Endodermal cell (in vitro differentiated cells): ENCODE measurements around the gene SUGP2. TPM values are rescaled to one million over a fixed set of nuclear protein-coding genes. Genes with fewer than 3 reads are reported as not detected.

Experiments used
- DNase-seq: peaks from one replicate; pipeline ENCODE4 v3.0.0-alpha.2; 2017
- H3K27ac ChIP-seq: 2 replicates; pipeline ENCODE4 v1.5.1; 2013; ENCODE audit warnings: mild to moderate bottlenecking, low read depth, low read length, moderate library complexity
- H3K27me3 ChIP-seq: 2 replicates; pipeline ENCODE4 v1.6.1; 2013; ENCODE audit warnings: mild to moderate bottlenecking, low read length, moderate library complexity; ENCODE audit not compliant: insufficient read depth, control insufficient read depth, poor library complexity, severe bottlenecking
- H3K36me3 ChIP-seq: 2 replicates; pipeline ENCODE4 v1.7.0; 2013; ENCODE audit warnings: mild to moderate bottlenecking, low read length, moderate library complexity; ENCODE audit not compliant: control insufficient read depth, insufficient read depth
- H3K4me1 ChIP-seq: one replicate; pipeline ENCODE4 v1.7.0; 2013; ENCODE audit warnings: low read length; ENCODE audit not compliant: control insufficient read depth, insufficient read depth
- H3K4me3 ChIP-seq: 2 replicates; pipeline ENCODE4 v1.5.1; 2013; ENCODE audit warnings: mild to moderate bottlenecking, low read length, moderate library complexity
- H3K9ac ChIP-seq: 2 replicates; pipeline ENCODE4 v1.6.1; 2013; ENCODE audit warnings: mild to moderate bottlenecking, low read length, moderate library complexity; ENCODE audit not compliant: poor library complexity, severe bottlenecking; ENCODE audit errors: extremely low read depth
- H3K9me3 ChIP-seq: 2 replicates; pipeline ENCODE4 v1.6.1; 2013; ENCODE audit warnings: mild to moderate bottlenecking, low read length, moderate library complexity; ENCODE audit not compliant: control insufficient read depth
- H3K27ac Mint-ChIP-seq: 2 replicates; pipeline ENCODE4 v1.8.0; 2020; ENCODE audit warnings: mixed read lengths
- H3K27me3 Mint-ChIP-seq: 2 replicates; pipeline ENCODE4 v1.8.0; 2021; ENCODE audit warnings: mild to moderate bottlenecking, mixed read lengths; ENCODE audit not compliant: insufficient read depth
- H3K36me3 Mint-ChIP-seq: 2 replicates; pipeline ENCODE4 v1.8.0; 2020; ENCODE audit warnings: low read depth, mixed read lengths
- H3K4me1 Mint-ChIP-seq: 2 replicates; pipeline ENCODE4 v1.8.0; 2020; ENCODE audit warnings: mixed read lengths
- H3K4me3 Mint-ChIP-seq: 2 replicates; pipeline ENCODE4 v1.8.0; 2020; ENCODE audit warnings: mild to moderate bottlenecking, moderate library complexity, mixed read lengths
- H3K9me3 Mint-ChIP-seq: 2 replicates; pipeline ENCODE4 v1.8.0; 2020; ENCODE audit warnings: mild to moderate bottlenecking, mixed read lengths
- WGBS, 2 experiments: methylation state at CpG; one replicate each; pipeline versions ENCODE4 v1.1.5 to v1.1.7; 2013; ENCODE audit warnings: missing lambda C conversion rate in 2 of 2, mixed read lengths in 1 of 2; ENCODE audit not compliant: insufficient coverage in 1 of 2, insufficient read length in 1 of 2; 5-methylcytosine and 5-hydroxymethylcytosine counted together
- total RNA-seq, 2 donors: library from RNA; stranded (reverse); fragmentation: NEBNext Ultra II Directional in 1 of 2; extraction: Animal tissue kit (Norgen Biotek cat#: 25700) in 1 of 2; gene quantifications; 2 replicates in 1 of 2; 3 replicates in 1 of 2; pipeline ENCODE4 v1.2.1, GENCODE V29; 2021
- TF ChIP-seq, protein P1 (sequence below): fragments of 200-600 bp; sonication (generic); conservative IDR thresholded peaks from 2 replicates; pipeline ENCODE4 v1.5.0; 2021; ENCODE audit warnings: antibody characterized with exemption, mild to moderate bottlenecking

Gene SUGP2
- total RNA-seq, 2 donors from 2014 or later: 121 to 157 TPM

DNA sequence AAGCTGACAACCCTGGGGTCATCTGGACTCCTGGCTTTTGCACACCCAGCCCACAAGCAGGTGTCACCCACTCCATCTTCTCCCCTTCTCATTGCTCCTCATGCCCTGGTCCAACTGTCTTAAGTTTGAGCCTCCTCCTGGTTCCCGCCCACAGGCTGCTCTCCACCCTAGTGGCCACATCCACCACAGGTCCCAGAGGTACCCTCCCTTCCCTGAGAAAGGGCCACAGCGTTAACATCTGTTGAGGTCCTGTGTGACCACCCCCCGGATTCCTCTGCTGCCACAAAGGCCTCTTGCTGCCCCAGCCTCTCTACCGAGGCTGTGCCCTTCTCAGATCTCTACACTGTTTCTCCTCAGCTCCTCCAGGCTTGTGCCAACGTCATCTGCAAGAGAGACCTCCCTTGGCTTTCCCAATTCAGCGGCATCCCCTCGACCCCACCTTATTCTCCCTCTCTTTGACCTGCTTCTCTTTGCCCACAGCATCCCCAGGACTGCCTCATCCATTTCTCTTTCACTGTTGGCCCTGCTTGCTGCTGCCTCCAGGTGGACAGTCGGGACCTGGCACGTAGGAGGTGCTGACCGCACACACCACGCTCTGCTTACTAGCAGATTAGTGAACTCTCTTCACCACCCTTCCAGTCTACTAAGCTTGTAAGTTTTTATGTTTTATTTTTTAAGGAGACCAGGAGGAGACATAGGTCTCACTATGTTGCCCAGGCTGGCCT lies 33.3 kb downstream of the SUGP2 start:
- peak; percentile 64 for DNase-seq
- H3K36me3 ChIP-seq: peaks cover 67% of the 10 kb centered on the region
- peak overlapping the region; percentile 36 for H3K27ac Mint-ChIP-seq

DNA sequence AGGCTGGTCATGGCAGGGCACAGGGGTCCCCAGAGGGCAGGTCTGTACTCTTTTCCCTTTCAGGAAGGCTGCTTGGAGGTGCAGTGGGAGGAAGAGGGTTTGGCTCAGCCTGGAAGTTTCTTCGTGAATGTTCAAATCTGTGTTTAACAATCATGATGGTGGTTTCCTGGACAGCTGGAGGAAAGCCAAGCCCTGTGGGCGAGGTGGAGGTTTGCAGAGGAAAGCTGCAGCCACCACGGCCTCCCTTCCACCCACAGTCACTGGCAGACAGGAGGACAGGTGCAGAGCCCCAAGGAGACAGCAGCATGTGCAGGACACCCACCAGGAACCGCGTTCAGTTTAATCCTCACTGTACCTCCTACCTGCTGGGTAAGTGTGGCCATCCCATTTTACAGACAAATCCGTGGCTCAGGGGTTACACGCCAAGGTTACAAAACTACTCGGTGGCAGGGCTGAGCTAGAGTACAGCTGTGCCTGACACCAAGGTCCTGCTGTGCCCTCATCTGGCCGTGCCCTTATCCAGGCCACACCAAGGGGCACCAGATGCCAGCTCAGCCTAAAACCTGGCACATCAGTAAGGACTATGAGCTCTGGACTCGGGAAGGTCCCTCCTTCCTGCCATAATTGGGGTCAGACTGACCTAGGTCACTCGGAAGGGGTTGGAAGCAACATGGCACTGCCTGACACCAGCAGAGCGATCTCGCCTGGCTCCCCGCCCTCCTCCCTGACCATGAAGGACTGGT lies 34.1 kb downstream of the SUGP2 start:
- TF ChIP-seq, protein P1, sequence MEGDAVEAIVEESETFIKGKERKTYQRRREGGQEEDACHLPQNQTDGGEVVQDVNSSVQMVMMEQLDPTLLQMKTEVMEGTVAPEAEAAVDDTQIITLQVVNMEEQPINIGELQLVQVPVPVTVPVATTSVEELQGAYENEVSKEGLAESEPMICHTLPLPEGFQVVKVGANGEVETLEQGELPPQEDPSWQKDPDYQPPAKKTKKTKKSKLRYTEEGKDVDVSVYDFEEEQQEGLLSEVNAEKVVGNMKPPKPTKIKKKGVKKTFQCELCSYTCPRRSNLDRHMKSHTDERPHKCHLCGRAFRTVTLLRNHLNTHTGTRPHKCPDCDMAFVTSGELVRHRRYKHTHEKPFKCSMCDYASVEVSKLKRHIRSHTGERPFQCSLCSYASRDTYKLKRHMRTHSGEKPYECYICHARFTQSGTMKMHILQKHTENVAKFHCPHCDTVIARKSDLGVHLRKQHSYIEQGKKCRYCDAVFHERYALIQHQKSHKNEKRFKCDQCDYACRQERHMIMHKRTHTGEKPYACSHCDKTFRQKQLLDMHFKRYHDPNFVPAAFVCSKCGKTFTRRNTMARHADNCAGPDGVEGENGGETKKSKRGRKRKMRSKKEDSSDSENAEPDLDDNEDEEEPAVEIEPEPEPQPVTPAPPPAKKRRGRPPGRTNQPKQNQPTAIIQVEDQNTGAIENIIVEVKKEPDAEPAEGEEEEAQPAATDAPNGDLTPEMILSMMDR: no peak
- H3K27me3 Mint-ChIP-seq: no peaks in the 10 kb centered on the region
- 93 to 95% methylated on average over 13 to 14 of the region's 14 CpGs for WGBS, 2 experiments
- H3K4me1 Mint-ChIP-seq: peaks cover 2% of the 10 kb centered on the region
- no peaks in the 10 kb centered on the region for H3K4me1 ChIP-seq
- no peak overlapping the region for H3K4me3 Mint-ChIP-seq
- H3K27me3 ChIP-seq: no peaks in the 10 kb centered on the region
- H3K9me3 Mint-ChIP-seq: no peaks in the 10 kb centered on the region
- peak overlapping the region; percentile 12 for H3K27ac Mint-ChIP-seq
- H3K27ac ChIP-seq: no peak overlapping the region
- H3K9ac ChIP-seq: no peak overlapping the region
- no peak overlapping the region for H3K4me3 ChIP-seq
- H3K36me3 Mint-ChIP-seq: peaks cover 62% of the 10 kb centered on the region
- H3K9me3 ChIP-seq: no peaks in the 10 kb centered on the region
- peaks cover 68% of the 10 kb centered on the region for H3K36me3 ChIP-seq
- DNase-seq: no peak

More for the DNA sequence above, 33.3 kb downstream of the SUGP2 start:
- no peak overlapping the region for H3K4me3 ChIP-seq
- no peak overlapping the region for H3K27ac ChIP-seq
- no peak overlapping the region for H3K9ac ChIP-seq
- H3K9me3 Mint-ChIP-seq: no peaks in the 10 kb centered on the region
- H3K9me3 ChIP-seq: no peaks in the 10 kb centered on the region
- no peaks in the 10 kb centered on the region for H3K27me3 ChIP-seq
- peaks cover 66% of the 10 kb centered on the region for H3K36me3 Mint-ChIP-seq
- TF ChIP-seq, protein P1: peak; percentile 63
- no peaks in the 10 kb centered on the region for H3K4me1 ChIP-seq
- H3K4me1 Mint-ChIP-seq: peaks cover 2% of the 10 kb centered on the region
- H3K27me3 Mint-ChIP-seq: no peaks in the 10 kb centered on the region
- no peak overlapping the region for H3K4me3 Mint-ChIP-seq
- 84 to 90% methylated on average over 11 of the region's 11 CpGs for WGBS, 2 experiments

DNA sequence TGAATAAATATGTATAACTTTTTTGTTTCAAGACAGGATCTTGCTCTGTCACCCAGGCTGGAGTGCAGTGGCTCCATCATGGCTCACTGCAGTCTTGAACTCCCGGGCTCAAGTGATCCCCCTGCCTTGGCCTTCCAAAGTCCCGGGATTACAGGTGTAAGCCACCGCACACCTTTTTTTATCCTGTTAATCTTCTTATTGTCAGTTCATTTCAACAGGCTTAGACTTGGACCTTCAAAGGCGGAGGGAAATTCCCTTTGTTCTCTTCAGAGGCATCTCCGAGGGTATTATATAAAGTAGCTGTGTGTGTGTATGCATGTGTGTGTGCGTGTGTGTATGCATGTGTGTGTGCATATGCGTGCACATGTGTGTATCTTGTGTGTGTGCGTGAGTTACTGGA lies 35.0 kb downstream of the SUGP2 start:
- no peaks in the 10 kb centered on the region for H3K9me3 ChIP-seq
- no peak overlapping the region for H3K9ac ChIP-seq
- peaks cover 69% of the 10 kb centered on the region for H3K36me3 ChIP-seq
- Mint-ChIP-seq H3K36me3 (peaks cover 66% of the 10 kb centered on the region), H3K27ac (peak overlapping the region; percentile 12), H3K9me3 (no peaks in the 10 kb centered on the region), H3K27me3 (no peaks in the 10 kb centered on the region), H3K4me3 (no peak overlapping the region), H3K4me1 (peaks cover 2% of the 10 kb centered on the region)
- 92 to 96% methylated on average over 5 to 8 of the region's 8 CpGs for WGBS, 2 experiments
- DNase-seq: no peak
- H3K27ac ChIP-seq: no peak overlapping the region
- TF ChIP-seq, protein P1: no peak
- no peak overlapping the region for H3K4me3 ChIP-seq
- H3K27me3 ChIP-seq: no peaks in the 10 kb centered on the region
- H3K4me1 ChIP-seq: no peaks in the 10 kb centered on the region
